Thyroid gland (tissue), 4 donors: ENCODE results near the gene PRSS2. TPM values are rescaled to one million over a fixed set of nuclear protein-coding genes. Genes with fewer than 3 reads are reported as not detected.

ENCODE experiments used
- DNase-seq, 2 donors: peaks; one replicate each; pipeline ENCODE4 v3.0.0-alpha.2; 2019
- H3K27ac ChIP-seq, 3 donors: fragments of 200-600 bp; sonication (generic); 1 replicate in 2 of 3; 2 replicates in 1 of 3; pipeline ENCODE4 v1.5.1; 2016 to 2019; ENCODE audit warnings: mild to moderate bottlenecking in 1 of 3, moderate library complexity in 1 of 3
- H3K27me3 ChIP-seq: fragments of 200-600 bp; sonication (generic); one replicate; pipeline ENCODE4 v1.5.1; 2019
- H3K36me3 ChIP-seq, 2 donors: fragments of 200-600 bp; sonication (generic); one replicate each; pipeline ENCODE4 v1.5.1; 2016 to 2019
- H3K4me1 ChIP-seq, 2 donors: fragments of 200-600 bp; sonication (generic); one replicate each; pipeline ENCODE4 v1.5.1; 2017 to 2019
- H3K4me3 ChIP-seq, 3 donors: fragments of 200-600 bp; sonication (generic); replicated peaks in 1 of 3; 1 replicate in 2 of 3; 2 replicates in 1 of 3; pipeline ENCODE4 v1.5.1; 2016; ENCODE audit warnings: mild to moderate bottlenecking in 1 of 3
- H3K9me3 ChIP-seq: fragments of 200-600 bp; sonication (generic); one replicate; pipeline ENCODE4 v1.5.1; 2017
- POLR2A ChIP-seq, 2 donors: fragments of 450-650 bp; IDR thresholded peaks; one replicate each; pipeline ENCODE4 v1.6.1; 2017; ENCODE audit warnings: antibody characterized with exemption in 2 of 2, mild to moderate bottlenecking in 2 of 2, moderate library complexity in 1 of 2
- WGBS, 2 donors: methylation state at CpG; one replicate each; pipeline ENCODE4 v1.1.5; 2017; 5-methylcytosine and 5-hydroxymethylcytosine counted together
- intact Hi-C: fragments of 100-400 bp; cut with DNase I; formaldehyde crosslinking; loops from one replicate; pipeline ENCODE4 v1.15.1; 2023
- total RNA-seq, 4 donors: library from RNA; depleted of rRNA; stranded (reverse); fragments of >200 nt; gene quantifications; one replicate each; pipeline ENCODE4 v1.2.3, GENCODE V29; 2016
- TF ChIP-seq, protein P1 (sequence below), 6 experiments: fragments of 200-600 bp in 3 of 6; fragments of 450-650 bp in 3 of 6; sonication (generic) in 3 of 6; IDR thresholded peaks; one replicate each; pipeline ENCODE4 v1.5.1; 2016 to 2019; ENCODE audit warnings: antibody characterized with exemption in 6 of 6, mild to moderate bottlenecking in 2 of 6, inconsistent platforms in 1 of 6, moderate library complexity in 1 of 6

PRSS2 gene
- not detected for total RNA-seq

DNA sequence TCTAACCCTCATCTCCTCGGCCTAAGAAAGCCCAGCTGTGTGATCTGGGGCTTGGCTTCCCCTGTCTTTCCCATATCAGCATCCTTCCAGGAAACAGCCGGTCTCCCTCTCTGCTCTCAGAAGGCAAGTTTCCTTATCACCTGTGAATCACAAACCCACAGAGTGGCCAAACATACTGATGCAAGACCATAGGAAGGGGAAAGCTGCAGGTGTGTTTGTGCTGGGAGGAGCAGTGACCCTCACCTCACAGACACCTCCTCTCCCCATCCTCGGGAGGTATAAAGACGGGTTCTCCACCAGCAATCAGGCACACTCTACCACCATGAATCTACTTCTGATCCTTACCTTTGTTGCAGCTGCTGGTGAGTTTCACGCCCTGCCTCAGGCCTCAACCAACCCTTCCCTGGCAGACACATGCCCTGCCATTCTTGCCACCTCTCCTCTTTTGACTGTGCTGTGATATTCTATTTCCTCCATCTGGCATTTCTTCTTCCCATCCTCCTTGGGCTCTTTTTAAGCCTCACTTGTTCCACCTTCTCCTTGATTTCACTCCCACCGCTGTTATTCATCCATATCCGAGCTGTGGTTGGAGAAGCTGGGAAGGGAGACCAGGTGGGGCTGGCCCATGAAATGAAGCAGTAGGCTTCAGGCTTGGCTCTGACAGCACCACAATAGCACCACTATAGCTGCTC is at the start of gene PRSS2:
TSS of gene PRSS2 (plus strand) at position 310 of the 692 bp plus-strand sequence. CDS start at position 323, 13 bp downstream.
- peaks cover 19 to 24% of the 10 kb centered on the region in 2 donors for H3K4me1 ChIP-seq
- no peak within 1 kb of the TSS for H3K4me3 ChIP-seq
- no peaks in the 10 kb centered on the region for H3K9me3 ChIP-seq
- intact Hi-C loops: no loop called here
- H3K27me3 ChIP-seq: no peaks in the 10 kb centered on the region
- no peak for TF ChIP-seq POLR2A (IDR thresholded peaks at IDR 0.05)
- TF ChIP-seq, protein P1, sequence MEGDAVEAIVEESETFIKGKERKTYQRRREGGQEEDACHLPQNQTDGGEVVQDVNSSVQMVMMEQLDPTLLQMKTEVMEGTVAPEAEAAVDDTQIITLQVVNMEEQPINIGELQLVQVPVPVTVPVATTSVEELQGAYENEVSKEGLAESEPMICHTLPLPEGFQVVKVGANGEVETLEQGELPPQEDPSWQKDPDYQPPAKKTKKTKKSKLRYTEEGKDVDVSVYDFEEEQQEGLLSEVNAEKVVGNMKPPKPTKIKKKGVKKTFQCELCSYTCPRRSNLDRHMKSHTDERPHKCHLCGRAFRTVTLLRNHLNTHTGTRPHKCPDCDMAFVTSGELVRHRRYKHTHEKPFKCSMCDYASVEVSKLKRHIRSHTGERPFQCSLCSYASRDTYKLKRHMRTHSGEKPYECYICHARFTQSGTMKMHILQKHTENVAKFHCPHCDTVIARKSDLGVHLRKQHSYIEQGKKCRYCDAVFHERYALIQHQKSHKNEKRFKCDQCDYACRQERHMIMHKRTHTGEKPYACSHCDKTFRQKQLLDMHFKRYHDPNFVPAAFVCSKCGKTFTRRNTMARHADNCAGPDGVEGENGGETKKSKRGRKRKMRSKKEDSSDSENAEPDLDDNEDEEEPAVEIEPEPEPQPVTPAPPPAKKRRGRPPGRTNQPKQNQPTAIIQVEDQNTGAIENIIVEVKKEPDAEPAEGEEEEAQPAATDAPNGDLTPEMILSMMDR (IDR thresholded peaks at IDR 0.05): no peak
- peak; percentile 74 to 79 for DNase-seq
- 62 to 64% methylated on average over 7 of the region's 7 CpGs for WGBS, 2 donors
- peak within 1 kb of the TSS in 1 of 3 donors; percentile 45 for H3K27ac ChIP-seq
- no peaks in the 10 kb centered on the region for H3K36me3 ChIP-seq

DNA sequence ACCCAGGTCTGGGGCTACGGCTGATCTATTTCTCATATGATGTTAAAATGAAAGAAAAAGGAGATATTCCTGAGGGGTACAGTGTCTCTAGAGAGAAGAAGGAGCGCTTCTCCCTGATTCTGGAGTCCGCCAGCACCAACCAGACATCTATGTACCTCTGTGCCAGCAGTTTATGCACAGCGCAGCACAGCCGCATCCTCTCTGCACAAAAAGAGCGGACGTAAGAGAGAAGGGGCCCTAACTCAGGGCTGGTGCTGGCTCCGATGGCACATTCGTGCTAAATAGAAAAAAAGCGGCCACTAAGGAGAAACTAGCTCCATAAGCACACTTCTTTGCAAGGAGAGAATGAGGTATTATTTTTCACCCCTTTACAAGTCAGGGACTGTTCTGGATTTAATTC is 49.8 kb upstream of the PRSS2 start:
- intact Hi-C loops: no loop called here
- H3K27me3 ChIP-seq: no peaks in the 10 kb centered on the region
- no peak for TF ChIP-seq POLR2A (IDR thresholded peaks at IDR 0.05)
- TF ChIP-seq, protein P1 (IDR thresholded peaks at IDR 0.05): no peak

DNA sequence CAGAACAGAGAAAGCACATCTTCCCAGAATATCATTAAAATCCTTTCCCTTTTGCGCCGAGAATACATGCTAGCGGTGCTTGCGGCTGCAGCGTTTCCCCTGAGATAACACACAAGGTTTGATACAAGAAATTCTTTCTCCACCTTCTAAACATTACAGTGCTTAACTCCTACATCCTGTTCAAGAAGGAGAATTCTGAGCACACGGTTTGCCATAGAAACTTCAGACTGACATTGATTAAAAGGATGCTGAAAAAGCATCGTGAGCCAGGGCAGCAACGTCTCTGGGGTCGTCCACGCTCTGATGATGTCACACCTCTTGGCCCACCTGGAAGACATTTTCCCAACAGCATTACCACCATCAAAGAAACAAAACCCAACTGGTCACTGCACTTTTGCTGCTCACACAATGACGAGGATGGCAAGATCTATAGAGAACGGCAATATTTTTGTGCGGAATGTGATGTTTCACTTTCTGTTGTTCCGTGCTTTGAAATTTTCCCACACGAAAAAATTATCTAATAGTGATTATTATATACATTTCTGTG is 48.4 kb upstream of the PRSS2 start:
- H3K9me3 ChIP-seq: no peaks in the 10 kb centered on the region
- no peaks in the 10 kb centered on the region for H3K36me3 ChIP-seq
- DNase-seq: no peak
- H3K4me1 ChIP-seq: no peaks in the 10 kb centered on the region
- WGBS, 2 donors: 73 to 74% methylated on average over 15 of the region's 15 CpGs
- intact Hi-C loops: no loop called here
- no peaks in the 10 kb centered on the region for H3K27me3 ChIP-seq
- H3K27ac ChIP-seq: no peak overlapping the region
- no peak for TF ChIP-seq POLR2A (IDR thresholded peaks at IDR 0.05)
- TF ChIP-seq, protein P1 (IDR thresholded peaks at IDR 0.05): no peak
- no peak overlapping the region for H3K4me3 ChIP-seq

More for the DNA sequence above, 49.8 kb upstream of the PRSS2 start:
- Histone ChIP-seq H3K4me1 (no peaks in the 10 kb centered on the region), H3K4me3 (no peak overlapping the region), H3K36me3 (no peaks in the 10 kb centered on the region), H3K9me3 (no peaks in the 10 kb centered on the region), H3K27ac (no peak overlapping the region)
- WGBS, 2 donors: 75 to 86% methylated on average over 10 of the region's 10 CpGs
- DNase-seq: no peak

DNA sequence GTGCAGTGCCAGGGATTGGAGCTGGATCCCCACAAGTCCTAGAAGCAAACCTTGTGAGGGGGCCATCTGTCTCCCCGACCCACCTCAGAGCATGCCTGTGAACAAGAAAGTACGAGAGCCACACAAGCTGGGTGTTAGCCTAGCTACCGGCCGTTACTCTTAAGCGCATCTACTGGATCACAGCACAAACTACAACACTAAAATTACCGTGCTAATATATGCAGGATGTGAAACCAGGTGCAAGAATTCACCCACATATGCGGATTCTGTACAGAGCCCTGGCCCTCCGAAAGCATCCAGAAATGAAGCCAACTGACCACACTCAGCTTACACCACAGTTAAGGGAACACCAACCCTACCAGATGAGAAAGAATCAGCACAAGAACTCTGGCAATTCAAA is 37.5 kb upstream of the PRSS2 start:
- no peaks in the 10 kb centered on the region for H3K36me3 ChIP-seq
- TF ChIP-seq, protein P1 (IDR thresholded peaks at IDR 0.05): no peak
- TF ChIP-seq POLR2A (IDR thresholded peaks at IDR 0.05): no peak
- H3K27me3 ChIP-seq: no peaks in the 10 kb centered on the region
- WGBS, 2 donors: 94% methylated on average over 5 to 8 of the region's 8 CpGs
- intact Hi-C loops: no loop called here
- no peak overlapping the region for H3K27ac ChIP-seq
- no peaks in the 10 kb centered on the region for H3K9me3 ChIP-seq
- H3K4me1 ChIP-seq: no peaks in the 10 kb centered on the region
- DNase-seq: no peak
- no peak overlapping the region for H3K4me3 ChIP-seq

DNA sequence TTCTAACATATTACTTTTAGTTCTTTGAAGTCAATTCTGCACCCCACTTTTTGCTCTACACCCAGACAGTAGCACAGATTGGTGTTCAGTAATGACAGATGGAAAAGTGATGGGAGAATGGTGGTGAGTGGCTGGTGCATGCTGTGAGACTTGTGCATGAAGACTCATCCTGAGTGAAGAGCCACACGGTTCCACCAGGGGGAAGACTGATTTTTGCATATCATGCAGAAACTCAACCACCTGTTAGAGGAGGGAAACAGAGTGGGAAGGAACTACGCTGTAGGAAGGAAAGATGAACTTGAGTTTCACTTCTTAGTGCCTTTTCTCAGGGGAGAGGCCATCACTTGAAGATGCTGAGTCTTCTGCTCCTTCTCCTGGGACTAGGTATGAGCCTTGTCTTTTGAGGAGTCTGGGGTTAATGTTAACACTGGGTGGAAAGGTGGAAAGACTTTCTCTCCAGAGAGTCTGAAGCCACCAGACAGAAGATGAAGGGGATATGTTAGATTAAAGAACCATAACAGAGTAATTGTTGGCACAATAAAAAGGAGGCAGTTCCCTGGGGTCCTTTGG is 30.8 kb upstream of the PRSS2 start:
- no peak overlapping the region for H3K27ac ChIP-seq
- DNase-seq: no peak
- intact Hi-C loops: no loop called here
- H3K4me3 ChIP-seq: no peak overlapping the region
- no peaks in the 10 kb centered on the region for H3K27me3 ChIP-seq
- 69 to 74% methylated on average over 2 of the region's 2 CpGs for WGBS, 2 donors
- TF ChIP-seq, protein P1 (IDR thresholded peaks at IDR 0.05): no peak
- TF ChIP-seq POLR2A (IDR thresholded peaks at IDR 0.05): no peak
- H3K36me3 ChIP-seq: no peaks in the 10 kb centered on the region
- no peaks in the 10 kb centered on the region for H3K9me3 ChIP-seq
- peaks cover 10 to 17% of the 10 kb centered on the region in 2 donors for H3K4me1 ChIP-seq
